GM12873 (cell line): ENCODE results near the gene LCN2.

ENCODE experiments used
- CTCF ChIP-seq: IDR thresholded peaks from 2 replicates; pipeline ENCODE4 v1.5.1; 2012; ENCODE audit warnings: low read depth, mild to moderate bottlenecking, moderate library complexity, low read length, control low read depth; ENCODE audit not compliant: insufficient read depth; ENCODE audit errors: missing control alignments

Gene LCN2

DNA sequence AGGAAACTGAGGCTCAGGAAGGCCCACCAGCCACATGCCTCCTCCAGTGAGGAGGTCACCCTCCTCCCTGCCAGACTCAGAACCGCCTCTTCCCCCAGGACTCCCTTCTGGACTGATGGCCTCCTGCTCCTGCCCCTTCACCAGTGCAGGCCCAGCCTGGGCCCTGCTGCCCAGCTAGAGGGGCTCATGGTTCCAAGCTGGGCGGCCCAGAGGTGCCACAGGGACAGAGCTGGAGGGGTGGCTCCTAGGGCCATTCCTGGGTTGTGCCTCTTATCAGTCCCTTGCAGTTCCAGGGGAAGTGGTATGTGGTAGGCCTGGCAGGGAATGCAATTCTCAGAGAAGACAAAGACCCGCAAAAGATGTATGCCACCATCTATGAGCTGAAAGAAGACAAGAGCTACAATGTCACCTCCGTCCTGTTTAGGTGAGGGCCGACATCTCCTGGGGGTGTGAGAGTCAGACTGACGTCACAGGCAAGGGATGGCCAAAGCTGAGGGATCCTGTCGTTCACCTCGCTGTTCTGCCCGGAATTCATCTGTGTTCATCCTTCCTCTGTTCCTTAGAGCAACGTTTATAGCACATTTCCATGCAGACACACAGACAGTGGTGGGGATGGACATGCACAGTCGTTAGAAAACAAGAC, 819 bp downstream of the LCN2 start:
- no peak for TF ChIP-seq CTCF

DNA sequence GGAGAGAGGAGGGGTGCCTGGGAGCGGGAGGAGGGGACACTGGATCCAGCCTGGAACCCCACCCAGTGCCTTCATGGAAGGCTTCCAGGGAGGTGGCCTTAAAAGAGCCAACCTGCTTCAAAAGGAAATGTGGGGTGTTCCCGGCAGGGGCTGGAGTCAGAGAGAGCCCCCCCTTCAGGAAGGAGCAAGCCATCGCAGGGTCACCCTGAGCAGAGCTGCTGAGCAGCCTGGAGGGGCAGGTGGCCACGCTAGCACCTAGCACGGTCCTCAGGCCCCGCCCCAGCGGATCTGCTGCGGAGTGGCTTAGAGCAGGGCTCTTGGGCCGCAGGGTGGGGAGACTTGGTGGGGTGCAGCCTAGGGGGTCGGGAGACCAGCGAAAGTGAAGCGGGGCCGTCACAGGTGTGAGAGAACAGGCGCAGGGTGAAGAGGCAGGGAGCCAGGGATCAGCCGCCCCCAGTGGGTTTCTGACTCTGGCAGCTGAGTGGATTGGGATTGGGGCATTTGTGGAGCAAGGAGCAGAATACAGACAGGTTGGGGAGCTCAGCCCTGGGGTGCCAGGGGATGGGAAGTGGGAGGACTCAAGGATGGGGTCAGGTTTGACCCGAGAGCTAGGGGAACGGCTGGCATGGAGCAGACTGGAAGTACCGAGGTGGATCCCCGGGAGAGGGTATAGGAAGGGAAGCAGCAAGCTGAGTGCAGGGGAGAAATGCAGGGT, 1.5 kb downstream of the LCN2 start:
- TF ChIP-seq CTCF: peak; percentile 61

GRCh38 chr9:128151309-128152132, 2.3 kb downstream of the LCN2 start:
- TF ChIP-seq CTCF: no peak

GRCh38 chr9:128152133-128153059, 3.1 kb downstream of the LCN2 start:
- no peak for TF ChIP-seq CTCF

- TF ChIP-seq CTCF: no peak
Measured at GRCh38 chr9:128153060-128153946, 4.0 kb downstream of the LCN2 start.

GRCh38 chr9:128153947-128154695, 4.9 kb downstream of the LCN2 start:
- no peak for TF ChIP-seq CTCF
